Endothelial cell (in vitro differentiated cells): ENCODE data around the gene WDR18. TPM values are rescaled to one million over a fixed set of nuclear protein-coding genes. Genes with fewer than 3 reads are reported as not detected.

Source experiments
- DNase-seq: peaks from one replicate; pipeline ENCODE4 v3.0.0; 2021; ENCODE audit warnings: low spot score
- H3K27ac Mint-ChIP-seq: one replicate; pipeline ENCODE4 v1.8.0; 2021; ENCODE audit warnings: mixed read lengths, inconsistent platforms; ENCODE audit not compliant: unreplicated experiment
- H3K27me3 Mint-ChIP-seq: one replicate; pipeline ENCODE4 v1.8.0; 2021; ENCODE audit warnings: mild to moderate bottlenecking, moderate library complexity, mixed read lengths, inconsistent platforms; ENCODE audit not compliant: unreplicated experiment
- H3K36me3 Mint-ChIP-seq: one replicate; pipeline ENCODE4 v1.8.0; 2021; ENCODE audit warnings: mild to moderate bottlenecking, low read depth, mixed read lengths, inconsistent platforms; ENCODE audit not compliant: unreplicated experiment
- H3K4me1 Mint-ChIP-seq: one replicate; pipeline ENCODE4 v1.8.0; 2021; ENCODE audit warnings: mild to moderate bottlenecking, mixed read lengths, inconsistent platforms; ENCODE audit not compliant: unreplicated experiment
- H3K4me3 Mint-ChIP-seq: one replicate; pipeline ENCODE4 v1.8.0; 2021; ENCODE audit warnings: mild to moderate bottlenecking, mixed read lengths, inconsistent platforms; ENCODE audit not compliant: unreplicated experiment
- H3K9me3 Mint-ChIP-seq: one replicate; pipeline ENCODE4 v1.8.0; 2021; ENCODE audit warnings: mixed read lengths, inconsistent platforms; ENCODE audit not compliant: unreplicated experiment
- CTCF ChIP-seq: fragments of 200-600 bp; sonication (generic); IDR thresholded peaks from one replicate; pipeline ENCODE4 v1.5.0; 2021; ENCODE audit warnings: antibody characterized with exemption; ENCODE audit not compliant: unreplicated experiment
- total RNA-seq: library from RNA; stranded (reverse); fragmentation: NEBNext Ultra II Directional; extraction: Animal tissue kit (Norgen Biotek cat#: 25700); gene quantifications from one replicate; pipeline ENCODE4 v1.2.1, GENCODE V29; 2021; ENCODE audit not compliant: unreplicated experiment

WDR18 gene
- total RNA-seq, 1 donor from 2014 or later: 53.1 TPM

GRCh38 chr19:964761-965694 is 19.1 kb upstream of the WDR18 start:
- peaks cover 2% of the 10 kb centered on the region for H3K4me1 Mint-ChIP-seq
- DNase-seq: no peak
- peaks cover 3% of the 10 kb centered on the region for H3K27me3 Mint-ChIP-seq
- H3K27ac Mint-ChIP-seq: peak overlapping the region; percentile 12
- peak overlapping the region; percentile 33 for H3K4me3 Mint-ChIP-seq
- no peak for TF ChIP-seq CTCF
- no peaks in the 10 kb centered on the region for H3K9me3 Mint-ChIP-seq
- peaks cover 41% of the 10 kb centered on the region for H3K36me3 Mint-ChIP-seq

GRCh38 chr19:966485-967088 is 17.6 kb upstream of the WDR18 start:
- no peaks in the 10 kb centered on the region for H3K9me3 Mint-ChIP-seq
- peak overlapping the region; percentile 42 for H3K4me3 Mint-ChIP-seq
- peaks cover 47% of the 10 kb centered on the region for H3K36me3 Mint-ChIP-seq
- H3K27ac Mint-ChIP-seq: no peak overlapping the region
- DNase-seq: no peak
- no peak for TF ChIP-seq CTCF
- H3K27me3 Mint-ChIP-seq: peaks cover 4% of the 10 kb centered on the region
- peaks cover 2% of the 10 kb centered on the region for H3K4me1 Mint-ChIP-seq

GRCh38 chr19:970695-971094 is 13.4 kb upstream of the WDR18 start:
- peak overlapping the region; percentile 83 for H3K4me3 Mint-ChIP-seq
- no peaks in the 10 kb centered on the region for H3K4me1 Mint-ChIP-seq
- DNase-seq: no peak

GRCh38 chr19:971795-972194 is 12.3 kb upstream of the WDR18 start:
- no peaks in the 10 kb centered on the region for H3K9me3 Mint-ChIP-seq
- H3K36me3 Mint-ChIP-seq: peaks cover 36% of the 10 kb centered on the region
- H3K4me3 Mint-ChIP-seq: no peak overlapping the region
- H3K4me1 Mint-ChIP-seq: no peaks in the 10 kb centered on the region
- H3K27me3 Mint-ChIP-seq: peaks cover 4% of the 10 kb centered on the region
- no peak for TF ChIP-seq CTCF
- H3K27ac Mint-ChIP-seq: no peak overlapping the region
- no peak for DNase-seq

More at GRCh38 chr19:970695-971094, 13.4 kb upstream of the WDR18 start:
- Mint-ChIP-seq H3K27me3 (peaks cover 4% of the 10 kb centered on the region), H3K36me3 (peaks cover 36% of the 10 kb centered on the region), H3K27ac (no peak overlapping the region), H3K9me3 (no peaks in the 10 kb centered on the region)
- peak; percentile 97 for TF ChIP-seq CTCF

- peak overlapping the region; percentile 74 for H3K27ac Mint-ChIP-seq
These were observed 11.9 kb upstream of the WDR18 start for GRCh38 chr19:972281-972680.

More at GRCh38 chr19:972281-972680, 11.9 kb upstream of the WDR18 start:
- no peaks in the 10 kb centered on the region for H3K4me1 Mint-ChIP-seq
- TF ChIP-seq CTCF: no peak
- peaks cover 4% of the 10 kb centered on the region for H3K27me3 Mint-ChIP-seq
- no peak for DNase-seq
- H3K36me3 Mint-ChIP-seq: peaks cover 33% of the 10 kb centered on the region
- peak overlapping the region; percentile 82 for H3K4me3 Mint-ChIP-seq
- H3K9me3 Mint-ChIP-seq: no peaks in the 10 kb centered on the region
